Measurements from ENCODE around the gene HBM. TPM values are rescaled to one million over a fixed set of nuclear protein-coding genes. Genes with fewer than 3 reads are reported as not detected.
"Not testable (repeated sequence)": the region's sequence is repeated elsewhere in the genome, so short reads cannot be mapped to it uniquely, and the experiment has no call there.

Gene HBM
- total RNA-seq, result not detected

- Mint-ChIP-seq H3K27me3 (peaks cover 52% of the 10 kb centered on the region), H3K4me3 (no peak within 1 kb of the TSS)
- POLR2A ChIA-PET, result interaction anchor here (0.6 kb wide), 1 partner anchor 70 kb away, joined by 3 read pairs; no protein-coding TSS in a partner anchor
These were observed at the start of gene HBM for GRCh38 chr16:165539-166374. HBM (plus strand) TSS chr16:165978; CDS start chr16:165998, 20 bp downstream.

GRCh38 chr16:116015-116414, 49.8 kb upstream of the HBM start:
- H3K27ac Mint-ChIP-seq, result no peak overlapping the region
- POLR2A ChIA-PET, result no interaction called here

More at GRCh38 chr16:165539-166374, at the start of gene HBM:
- ATAC-seq (ENCODE audit: low read depth) (no peak), DNase-seq (no peak)
- Mint-ChIP-seq H3K36me3 (no peaks in the 10 kb centered on the region), H3K9me3 (no peaks in the 10 kb centered on the region), H3K27ac (no peak within 1 kb of the TSS), H3K4me1 (peaks cover 5% of the 10 kb centered on the region)

GRCh38 chr16:117379-118365, 48.1 kb upstream of the HBM start:
- H3K27me3 Mint-ChIP-seq, result no peaks in the 10 kb centered on the region
- H3K9me3 Mint-ChIP-seq, result no peaks in the 10 kb centered on the region
- no peaks in the 10 kb centered on the region for H3K4me1 Mint-ChIP-seq
- H3K4me3 Mint-ChIP-seq, result no peak overlapping the region
- no peak overlapping the region for H3K27ac Mint-ChIP-seq
- POLR2A ChIA-PET, result no interaction called here
- no peaks in the 10 kb centered on the region for H3K36me3 Mint-ChIP-seq
- DNase-seq (peak; percentile 65), ATAC-seq (ENCODE audit: low read depth) (peak; percentile 81)

More at GRCh38 chr16:116015-116414, 49.8 kb upstream of the HBM start:
- Mint-ChIP-seq H3K4me3 (no peak overlapping the region), H3K36me3 (no peaks in the 10 kb centered on the region), H3K9me3 (no peaks in the 10 kb centered on the region), H3K4me1 (no peaks in the 10 kb centered on the region), H3K27me3 (no peaks in the 10 kb centered on the region)
- no peak for ATAC-seq (ENCODE audit: low read depth)
- no peak for DNase-seq

GRCh38 chr16:118857-119256, 46.9 kb upstream of the HBM start:
- Mint-ChIP-seq H3K4me1 (no peaks in the 10 kb centered on the region), H3K36me3 (no peaks in the 10 kb centered on the region), H3K27me3 (no peaks in the 10 kb centered on the region), H3K9me3 (no peaks in the 10 kb centered on the region), H3K4me3 (no peak overlapping the region), H3K27ac (no peak overlapping the region)
- POLR2A ChIA-PET, result interaction anchor here (0.5 kb wide), 1 partner anchor 20 kb away, joined by 3 read pairs; the partner anchor contains the start of gene NPRL3
- ATAC-seq (ENCODE audit: low read depth), result no peak
- DNase-seq, result no peak

- Mint-ChIP-seq H3K4me1 (no peaks in the 10 kb centered on the region), H3K27me3 (no peaks in the 10 kb centered on the region), H3K27ac (no peak overlapping the region), H3K36me3 (no peaks in the 10 kb centered on the region), H3K4me3 (no peak overlapping the region), H3K9me3 (no peaks in the 10 kb centered on the region)
- POLR2A ChIA-PET, result no interaction called here
- ATAC-seq (ENCODE audit: low read depth) (no peak), DNase-seq (no peak)
These were observed 46.5 kb upstream of the HBM start for GRCh38 chr16:119295-119694.

- Mint-ChIP-seq H3K9me3 (no peaks in the 10 kb centered on the region), H3K27ac (no peak overlapping the region), H3K4me3 (no peak overlapping the region), H3K27me3 (no peaks in the 10 kb centered on the region), H3K36me3 (no peaks in the 10 kb centered on the region), H3K4me1 (no peaks in the 10 kb centered on the region)
- ATAC-seq (ENCODE audit: low read depth) (no peak), DNase-seq (no peak)
- POLR2A ChIA-PET, result no interaction called here
These were observed 45.8 kb upstream of the HBM start for GRCh38 chr16:119835-120491.

GRCh38 chr16:120756-121155, 45.0 kb upstream of the HBM start:
- H3K9me3 Mint-ChIP-seq, result no peaks in the 10 kb centered on the region
- DNase-seq, result no peak
- H3K36me3 Mint-ChIP-seq, result no peaks in the 10 kb centered on the region
- no peak overlapping the region for H3K27ac Mint-ChIP-seq
- ATAC-seq (ENCODE audit: low read depth), result no peak
- H3K27me3 Mint-ChIP-seq, result no peaks in the 10 kb centered on the region
- POLR2A ChIA-PET, result no interaction called here
- H3K4me1 Mint-ChIP-seq, result no peaks in the 10 kb centered on the region
- no peak overlapping the region for H3K4me3 Mint-ChIP-seq

- Mint-ChIP-seq H3K27me3 (no peaks in the 10 kb centered on the region), H3K4me3 (no peak overlapping the region), H3K9me3 (no peaks in the 10 kb centered on the region), H3K4me1 (no peaks in the 10 kb centered on the region), H3K36me3 (no peaks in the 10 kb centered on the region), H3K27ac (no peak overlapping the region)
- DNase-seq, result no peak
- no peak for ATAC-seq (ENCODE audit: low read depth)
- POLR2A ChIA-PET, result no interaction called here
These were observed 43.4 kb upstream of the HBM start for GRCh38 chr16:122361-122760.

- H3K4me3 Mint-ChIP-seq; H3K9me3 Mint-ChIP-seq; DNase-seq; H3K27ac Mint-ChIP-seq; H3K4me1 Mint-ChIP-seq; ATAC-seq (ENCODE audit: low read depth); H3K27me3 Mint-ChIP-seq; POLR2A ChIA-PET; H3K36me3 Mint-ChIP-seq: not testable (repeated sequence)
These were observed 42.0 kb upstream of the HBM start for GRCh38 chr16:123558-124350.

- Mint-ChIP-seq H3K27ac (no peak overlapping the region), H3K4me1 (peaks cover 12% of the 10 kb centered on the region), H3K4me3 (no peak overlapping the region), H3K27me3 (no peaks in the 10 kb centered on the region), H3K36me3 (peaks cover 2% of the 10 kb centered on the region), H3K9me3 (no peaks in the 10 kb centered on the region)
- POLR2A ChIA-PET, result no interaction called here
- DNase-seq (no peak), ATAC-seq (ENCODE audit: low read depth) (no peak)
These were observed 40.8 kb upstream of the HBM start for GRCh38 chr16:125011-125410.

- peak; percentile 75 for ATAC-seq (ENCODE audit: low read depth)
- POLR2A ChIA-PET, result no interaction called here
- no peak for DNase-seq
These were observed 36.7 kb upstream of the HBM start for GRCh38 chr16:129075-129474.

GRCh38 chr16:130533-131173, 35.1 kb upstream of the HBM start:
- Mint-ChIP-seq H3K36me3 (peaks cover 4% of the 10 kb centered on the region), H3K4me3 (no peak overlapping the region), H3K4me1 (peaks cover 27% of the 10 kb centered on the region), H3K27ac (no peak overlapping the region), H3K27me3 (no peaks in the 10 kb centered on the region), H3K9me3 (no peaks in the 10 kb centered on the region)
- POLR2A ChIA-PET, result no interaction called here
- ATAC-seq (ENCODE audit: low read depth) (no peak), DNase-seq (no peak)

More at GRCh38 chr16:129075-129474, 36.7 kb upstream of the HBM start:
- Mint-ChIP-seq H3K27ac (peak overlapping the region; percentile 40), H3K27me3 (no peaks in the 10 kb centered on the region), H3K9me3 (no peaks in the 10 kb centered on the region), H3K4me3 (peak overlapping the region; percentile 25), H3K36me3 (peaks cover 4% of the 10 kb centered on the region), H3K4me1 (peaks cover 22% of the 10 kb centered on the region)
